HT1080 (cell line): ENCODE data around the gene FBXW10. TPM values are rescaled to one million over a fixed set of nuclear protein-coding genes. Genes with fewer than 3 reads are reported as not detected.
"Not testable (repeated sequence)": the region's sequence is repeated elsewhere in the genome, so short reads cannot be mapped to it uniquely, and the experiment has no call there.

ENCODE experiments used
- DNase-seq: peaks from one replicate; pipeline ENCODE4 v3.0.0-alpha.2; 2015; ENCODE audit warnings: low read depth
- polyA plus RNA-seq, 2 experiments: library from polyadenylated mRNA; depleted of rRNA; stranded (reverse); fragments of >200 nt; gene quantifications; 2 replicates each; pipeline ENCODE4 v1.2.3, GENCODE V29; 2015
- total RNA-seq: library from RNA; depleted of rRNA; stranded (reverse); fragments of >200 nt; shearing (Covaris generic); gene quantifications from 2 replicates; pipeline ENCODE4 v1.2.3, GENCODE V29; 2014; rRNA removed

FBXW10 gene
- not detected in 2 replicates for total RNA-seq
- not detected in 2 replicates for polyA plus RNA-seq (2015; cell fraction: cytosol; rRNA removed)
- polyA plus RNA-seq (2015; cell fraction: nucleus; rRNA removed): 0.07 and 0.18 TPM in 2 replicates

GRCh38 chr17:18743699-18744421 is at the start of gene FBXW10:
Gene FBXW10 (plus strand): TSS chr17:18744054. CDS start chr17:18744245, 191 bp downstream.
- DNase-seq: not testable (repeated sequence)

- not testable (repeated sequence) for DNase-seq
Observed at GRCh38 chr17:18695143-18695542, 48.7 kb upstream of the FBXW10 start.

- DNase-seq: not testable (repeated sequence)
Observed at GRCh38 chr17:18698473-18699103, 45.3 kb upstream of the FBXW10 start.

- not testable (repeated sequence) for DNase-seq
Observed at GRCh38 chr17:18705955-18706354, 37.9 kb upstream of the FBXW10 start.

GRCh38 chr17:18708215-18708614 is 35.6 kb upstream of the FBXW10 start:
- DNase-seq: not testable (repeated sequence)

- peak; percentile 17 for DNase-seq
Observed at GRCh38 chr17:18712354-18712999, 31.4 kb upstream of the FBXW10 start.

- peak; percentile 56 for DNase-seq
Observed at GRCh38 chr17:18718643-18719427, 25.0 kb upstream of the FBXW10 start.

GRCh38 chr17:18719428-18720110 is 24.3 kb upstream of the FBXW10 start:
- not testable (repeated sequence) for DNase-seq

GRCh38 chr17:18721775-18722547 is 21.9 kb upstream of the FBXW10 start:
- not testable (repeated sequence) for DNase-seq

- not testable (repeated sequence) for DNase-seq
Observed at GRCh38 chr17:18722612-18723011, 21.2 kb upstream of the FBXW10 start.

- DNase-seq: not testable (repeated sequence)
Observed at GRCh38 chr17:18723509-18723908, 20.3 kb upstream of the FBXW10 start.

- DNase-seq: not testable (repeated sequence)
Observed at GRCh38 chr17:18732438-18732837, 11.4 kb upstream of the FBXW10 start.

GRCh38 chr17:18733350-18733749 is 10.5 kb upstream of the FBXW10 start:
- DNase-seq: not testable (repeated sequence)

GRCh38 chr17:18739616-18740391 is 4.0 kb upstream of the FBXW10 start:
- DNase-seq: not testable (repeated sequence)

GRCh38 chr17:18741228-18741627 is 2.6 kb upstream of the FBXW10 start:
- not testable (repeated sequence) for DNase-seq

GRCh38 chr17:18744726-18745125 is 872 bp downstream of the FBXW10 start:
- DNase-seq: not testable (repeated sequence)

- not testable (repeated sequence) for DNase-seq
Observed at GRCh38 chr17:18746551-18746950, 2.7 kb downstream of the FBXW10 start.

- not testable (repeated sequence) for DNase-seq
Observed at GRCh38 chr17:18747501-18747900, 3.6 kb downstream of the FBXW10 start.

- DNase-seq: not testable (repeated sequence)
Observed at GRCh38 chr17:18750242-18750641, 6.4 kb downstream of the FBXW10 start.
